GM12872 (cell line): Measurements from ENCODE around the gene MARCHF4.

Experiments used
- CTCF ChIP-seq: IDR thresholded peaks from 3 replicates; pipeline ENCODE4 v1.5.1; 2011; ENCODE audit warnings: low read depth, mild to moderate bottlenecking, low read length, moderate library complexity; ENCODE audit not compliant: insufficient read depth

MARCHF4 gene

DNA sequence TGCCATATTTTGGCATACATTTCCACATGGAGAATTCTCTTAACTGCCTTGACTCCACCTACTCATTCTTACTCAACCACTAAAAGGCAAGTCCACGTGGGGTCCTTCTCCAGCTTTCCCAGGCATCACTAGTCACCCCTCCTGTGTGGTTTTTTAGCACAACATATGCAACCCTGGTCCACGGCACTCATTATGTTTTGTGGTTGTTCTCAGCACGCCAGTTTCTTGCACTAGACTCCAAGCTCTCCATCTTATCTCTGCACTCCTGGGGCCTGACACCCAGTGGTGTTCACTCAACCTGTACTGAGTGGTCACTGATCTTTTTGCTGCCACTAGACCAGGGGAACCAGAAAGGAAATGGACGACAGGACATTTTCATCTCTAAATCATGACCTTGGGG, 18.0 kb downstream of the MARCHF4 start:
- no peak for TF ChIP-seq CTCF

DNA sequence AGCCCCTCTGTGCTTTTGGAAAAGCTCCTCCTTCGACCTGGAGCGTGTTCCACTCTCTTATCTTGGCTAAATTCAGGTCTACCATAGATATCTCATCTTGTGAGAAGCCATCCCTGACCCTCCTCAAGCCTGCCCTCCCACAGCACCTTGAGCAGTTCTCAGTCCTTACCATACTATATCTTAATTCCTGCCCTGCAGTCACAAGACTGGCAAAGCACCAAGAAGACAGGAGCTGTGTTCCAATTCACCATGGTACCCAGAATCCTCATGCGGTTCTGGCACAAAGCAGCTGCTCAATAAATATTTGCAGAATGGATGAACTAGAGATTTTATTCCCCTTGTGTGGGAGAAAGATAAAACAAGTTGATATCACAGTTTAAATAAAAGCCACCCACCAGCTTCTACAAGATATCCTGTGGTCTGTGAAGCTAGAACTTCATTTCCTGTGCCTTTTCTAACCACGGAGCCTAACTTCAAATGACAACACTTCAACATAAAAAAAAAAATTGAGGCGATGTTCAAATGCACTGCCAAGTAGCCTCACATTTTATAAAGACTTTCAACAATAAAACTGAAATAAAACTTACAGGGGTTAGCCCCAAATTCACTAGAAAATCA, 19.5 kb downstream of the MARCHF4 start:
- no peak for TF ChIP-seq CTCF

DNA sequence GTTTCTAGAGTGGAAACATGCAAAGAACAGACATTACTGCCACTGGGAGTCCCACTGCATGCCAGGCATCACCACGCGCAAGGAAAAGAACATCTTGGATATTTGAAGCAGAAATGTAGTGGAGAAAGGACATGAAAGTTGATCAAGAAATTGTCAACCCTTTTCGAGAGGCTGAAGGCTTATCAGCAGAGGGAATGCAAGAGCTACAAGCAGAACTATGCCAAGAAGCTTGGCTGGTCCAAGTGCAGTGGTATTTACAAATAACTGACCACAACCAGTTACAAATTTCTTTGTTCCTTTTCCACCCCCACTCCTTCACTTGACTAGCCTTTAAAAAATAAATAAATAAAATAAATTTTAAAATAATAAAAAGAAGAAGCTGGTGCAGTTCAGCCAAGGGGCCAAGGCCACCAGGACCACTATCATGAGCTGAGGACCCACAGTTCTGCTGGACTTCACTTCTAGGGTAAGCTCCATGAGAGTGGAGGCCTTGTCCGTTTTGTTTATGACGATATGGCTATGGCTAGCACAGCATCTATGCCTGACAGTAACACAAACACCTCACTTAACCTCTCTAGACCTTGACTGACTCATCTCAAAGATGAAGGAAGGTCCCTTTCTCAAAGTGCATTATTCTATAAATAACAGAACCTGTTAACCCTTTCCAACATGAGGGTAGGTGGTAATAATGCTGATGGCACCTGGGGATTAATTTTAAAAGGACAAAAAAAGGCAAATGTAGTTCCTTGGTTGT, 20.9 kb downstream of the MARCHF4 start:
- no peak for TF ChIP-seq CTCF

- TF ChIP-seq CTCF: no peak
Measured at GRCh38 chr2:216350214-216350791, 22.0 kb downstream of the MARCHF4 start.

- no peak for TF ChIP-seq CTCF
Measured at GRCh38 chr2:216349366-216349765, 22.9 kb downstream of the MARCHF4 start.

DNA sequence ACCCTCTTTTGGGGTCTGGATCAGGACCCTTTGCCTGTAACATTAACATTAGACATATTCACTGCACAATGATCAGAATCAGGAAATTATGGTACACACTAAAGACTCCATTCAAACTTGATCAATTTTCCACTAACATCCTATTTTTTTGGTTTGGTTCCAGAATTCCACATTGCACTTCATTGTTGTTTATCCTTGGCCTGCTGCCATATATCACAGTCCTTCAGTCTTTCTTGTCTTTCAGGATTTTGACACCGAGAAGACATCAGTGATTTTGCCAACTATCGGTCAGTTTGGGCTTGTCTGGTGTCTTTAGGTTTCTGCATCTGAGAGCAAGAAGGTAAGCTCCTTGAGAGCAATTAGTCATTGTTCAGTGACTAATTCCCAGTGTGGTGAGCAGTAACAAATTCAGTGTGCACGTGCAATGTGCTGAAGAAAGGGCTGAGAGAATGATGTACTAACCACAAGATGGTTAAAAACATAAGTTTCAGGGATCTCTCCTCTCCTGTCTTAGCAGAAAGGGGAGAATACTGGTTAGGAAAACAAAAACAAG, 23.5 kb downstream of the MARCHF4 start:
- no peak for TF ChIP-seq CTCF

DNA sequence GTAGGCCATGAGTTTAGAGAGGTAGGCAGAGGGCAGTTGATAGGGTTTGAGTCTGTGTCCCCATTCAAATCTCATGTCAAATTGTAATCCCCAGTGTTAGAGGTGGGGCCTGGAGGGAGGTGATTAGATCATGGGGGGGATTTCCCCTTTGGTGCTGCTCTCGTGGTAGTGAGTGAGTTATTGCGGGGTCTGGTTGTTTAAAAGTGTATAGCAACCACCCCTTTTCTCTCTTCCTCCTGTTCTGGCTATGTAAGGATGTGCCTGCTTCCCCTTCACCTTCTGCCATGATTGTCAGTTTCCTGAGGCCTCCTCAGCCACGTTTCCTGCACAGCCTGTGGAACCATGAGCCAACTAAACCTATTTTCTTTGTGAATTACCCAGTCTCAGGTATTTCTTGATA, 25.5 kb downstream of the MARCHF4 start:
- no peak for TF ChIP-seq CTCF
